ENCODE data around the gene HPS6.

- TF ChIP-seq CTCF (conservative IDR thresholded peaks at IDR 0.05) (no peak), ZFX (IDR thresholded peaks at IDR 0.05) (peak; percentile 73; the same call in 1 of the 2 replicates)
Measured at GRCh38 chr10:102113956-102114857, 49.1 kb downstream of the HPS6 start.

Measured in C4-2B (cell line).